Vagina (tissue), 2 donors: Measurements from ENCODE around the gene STK40.

Experiments
- CTCF ChIP-seq, 3 experiments: fragments of 450-650 bp in 2 of 3; fragments of 200-600 bp in 1 of 3; sonication (generic) in 1 of 3; IDR thresholded peaks; one replicate each; pipeline ENCODE4 v1.5.1; 2017 to 2019; ENCODE audit warnings: antibody characterized with exemption in 3 of 3, mild to moderate bottlenecking in 2 of 3, moderate library complexity in 2 of 3
- POLR2AphosphoS5 ChIP-seq, 2 donors: sonication (generic); formaldehyde crosslinking; IDR thresholded peaks; one replicate each; pipeline ENCODE4 v1.9.0; 2017; ENCODE audit warnings: antibody characterized with exemption in 2 of 2, mild to moderate bottlenecking in 2 of 2, low read depth in 1 of 2; ENCODE audit not compliant: insufficient read depth in 1 of 2

DNA sequence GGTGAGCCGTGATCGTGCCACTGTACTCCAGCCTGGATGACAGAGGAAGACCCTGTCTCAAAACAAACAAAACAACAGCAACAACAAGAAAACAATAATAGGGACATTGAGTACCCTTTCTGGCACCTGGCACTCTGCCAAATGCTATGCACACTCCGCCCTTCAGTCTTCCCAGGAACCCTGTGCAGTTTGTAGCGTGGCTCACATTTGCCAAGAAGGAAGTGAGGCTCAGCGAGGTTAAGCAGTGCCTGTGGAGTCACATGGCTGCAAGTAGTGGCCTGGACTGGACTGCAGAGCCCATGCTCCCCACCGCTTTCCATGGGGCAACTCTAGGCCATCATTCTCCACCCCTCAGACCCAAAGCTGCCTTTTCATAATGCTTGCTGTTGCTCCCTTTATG lies 57.0 kb downstream of the STK40 start:
- TF ChIP-seq POLR2AphosphoS5 (IDR thresholded peaks at IDR 0.05; ENCODE audit: insufficient read depth in 1 of 2, low read depth in 1 of 2) (no peak), CTCF (IDR thresholded peaks at IDR 0.05) (no peak)
